Stimulated activated naive CD8-positive, alpha-beta T cell treated with anti-CD3 and anti-CD28 coated beads, Interleukin-15, amount 100 ng/mL, for 72 hours (primary cell): Measurements from ENCODE around the gene C3orf80.
A peak's percentile ranks its signal among the peaks of the same experiment; 100 is the strongest.
"Not testable (repeated sequence)": the region's sequence is repeated elsewhere in the genome, so short reads cannot be mapped to it uniquely, and the experiment has no call there.

Experiments used
- ATAC-seq: fragments of 150-1000 bp; cut with Tn5 transposase; 2 replicates; pipeline ENCODE4 v1.10.0; 2021; ENCODE audit warnings: mild to moderate bottlenecking, moderate library complexity
- DNase-seq, 2 donors: peaks; one replicate each; pipeline ENCODE4 v3.0.0; 2021 to 2022
- H3K27ac Mint-ChIP-seq, 2 donors: one replicate each; pipeline ENCODE4 v1.8.0; 2022; ENCODE audit warnings: mild to moderate bottlenecking in 2 of 2, mixed read lengths in 2 of 2, moderate library complexity in 2 of 2
- H3K27me3 Mint-ChIP-seq: one replicate; pipeline ENCODE4 v1.8.0; 2022; ENCODE audit warnings: mixed read lengths
- H3K4me1 Mint-ChIP-seq: one replicate; pipeline ENCODE4 v1.8.0; 2022; ENCODE audit warnings: mild to moderate bottlenecking, mixed read lengths
- H3K4me3 Mint-ChIP-seq, 2 donors: one replicate each; pipeline ENCODE4 v1.8.0; 2022; ENCODE audit warnings: mild to moderate bottlenecking in 2 of 2, mixed read lengths in 2 of 2, moderate library complexity in 1 of 2
- H3K9me3 Mint-ChIP-seq, 2 donors: one replicate each; pipeline ENCODE4 v1.8.0; 2022; ENCODE audit warnings: mixed read lengths in 2 of 2

The C3orf80 gene

GRCh38 chr3:160225176-160226025, at the start of gene C3orf80:
Gene C3orf80 (plus strand): TSS chr3:160225422. CDS start chr3:160225636, 214 bp downstream.
- Mint-ChIP-seq H3K4me3 (peak within 1 kb of the TSS; percentile 78 to 88), H3K9me3 (no peaks in the 10 kb centered on the region), H3K4me1 (peaks cover 21% of the 10 kb centered on the region), H3K27me3 (peaks cover 63% of the 10 kb centered on the region), H3K27ac (peak within 1 kb of the TSS in 1 of 2 donors; percentile 42)
- DNase-seq: peak; percentile 59 to 64
- ATAC-seq: peak; percentile 92

- no peaks in the 10 kb centered on the region for H3K4me1 Mint-ChIP-seq
- ATAC-seq: no peak
- no peak overlapping the region for H3K4me3 Mint-ChIP-seq
- no peak for DNase-seq
- no peak overlapping the region for H3K27ac Mint-ChIP-seq
- H3K27me3 Mint-ChIP-seq: peaks cover 18% of the 10 kb centered on the region
- peaks cover 0 to 4% of the 10 kb centered on the region in 2 donors for H3K9me3 Mint-ChIP-seq
These were observed 48.3 kb upstream of the C3orf80 start for GRCh38 chr3:160176923-160177322.

GRCh38 chr3:160178661-160179060, 46.6 kb upstream of the C3orf80 start:
- not testable (repeated sequence) for H3K9me3 Mint-ChIP-seq, H3K4me1 Mint-ChIP-seq, H3K4me3 Mint-ChIP-seq, ATAC-seq, DNase-seq, H3K27ac Mint-ChIP-seq
- peaks cover 19% of the 10 kb centered on the region for H3K27me3 Mint-ChIP-seq

GRCh38 chr3:160179403-160179802, 45.8 kb upstream of the C3orf80 start:
- not testable (repeated sequence) for DNase-seq, H3K4me1 Mint-ChIP-seq, H3K4me3 Mint-ChIP-seq, ATAC-seq, H3K27ac Mint-ChIP-seq, H3K9me3 Mint-ChIP-seq
- peaks cover 19% of the 10 kb centered on the region for H3K27me3 Mint-ChIP-seq

GRCh38 chr3:160179906-160180305, 45.3 kb upstream of the C3orf80 start:
- Mint-ChIP-seq H3K4me3 (no peak overlapping the region), H3K4me1 (no peaks in the 10 kb centered on the region), H3K27ac (no peak overlapping the region), H3K27me3 (peaks cover 19% of the 10 kb centered on the region), H3K9me3 (peaks cover 0 to 4% of the 10 kb centered on the region in 2 donors)
- ATAC-seq: no peak
- DNase-seq: no peak

GRCh38 chr3:160180581-160181216, 44.5 kb upstream of the C3orf80 start:
- ATAC-seq (no peak), DNase-seq (no peak)
- no peaks in the 10 kb centered on the region for H3K4me1 Mint-ChIP-seq
- no peak overlapping the region for H3K4me3 Mint-ChIP-seq
- no peak overlapping the region for H3K27ac Mint-ChIP-seq
- peaks cover 19% of the 10 kb centered on the region for H3K27me3 Mint-ChIP-seq
- peaks cover 0 to 4% of the 10 kb centered on the region in 2 donors for H3K9me3 Mint-ChIP-seq

- no peak for ATAC-seq
- DNase-seq: no peak
- peaks cover 0 to 11% of the 10 kb centered on the region in 2 donors for H3K9me3 Mint-ChIP-seq
- H3K4me1 Mint-ChIP-seq: no peaks in the 10 kb centered on the region
- H3K27me3 Mint-ChIP-seq: peaks cover 19% of the 10 kb centered on the region
- no peak overlapping the region for H3K4me3 Mint-ChIP-seq
- no peak overlapping the region for H3K27ac Mint-ChIP-seq
These were observed 41.7 kb upstream of the C3orf80 start for GRCh38 chr3:160183345-160184076.

GRCh38 chr3:160184655-160185054, 40.6 kb upstream of the C3orf80 start:
- DNase-seq: no peak
- Mint-ChIP-seq H3K27ac (no peak overlapping the region), H3K27me3 (peaks cover 19% of the 10 kb centered on the region), H3K4me1 (no peaks in the 10 kb centered on the region), H3K4me3 (no peak overlapping the region), H3K9me3 (peaks cover 0 to 11% of the 10 kb centered on the region in 2 donors)
- ATAC-seq: no peak

- Mint-ChIP-seq H3K9me3 (peaks cover 0 to 11% of the 10 kb centered on the region in 2 donors), H3K4me3 (no peak overlapping the region), H3K27me3 (peaks cover 13% of the 10 kb centered on the region), H3K4me1 (no peaks in the 10 kb centered on the region), H3K27ac (no peak overlapping the region)
- DNase-seq (no peak), ATAC-seq (no peak)
These were observed 39.5 kb upstream of the C3orf80 start for GRCh38 chr3:160185751-160186150.

GRCh38 chr3:160187288-160187687, 37.9 kb upstream of the C3orf80 start:
- peaks cover 0 to 11% of the 10 kb centered on the region in 2 donors for H3K9me3 Mint-ChIP-seq
- no peak for DNase-seq
- no peaks in the 10 kb centered on the region for H3K4me1 Mint-ChIP-seq
- no peak overlapping the region for H3K27ac Mint-ChIP-seq
- no peaks in the 10 kb centered on the region for H3K27me3 Mint-ChIP-seq
- ATAC-seq: no peak
- H3K4me3 Mint-ChIP-seq: no peak overlapping the region

- Mint-ChIP-seq H3K4me1 (no peaks in the 10 kb centered on the region), H3K4me3 (no peak overlapping the region), H3K27me3 (no peaks in the 10 kb centered on the region), H3K9me3 (peaks cover 0 to 5% of the 10 kb centered on the region in 2 donors), H3K27ac (no peak overlapping the region)
- DNase-seq (no peak), ATAC-seq (no peak)
These were observed 32.8 kb upstream of the C3orf80 start for GRCh38 chr3:160192310-160193029.

- no peak overlapping the region for H3K4me3 Mint-ChIP-seq
- H3K27ac Mint-ChIP-seq: no peak overlapping the region
- no peaks in the 10 kb centered on the region for H3K4me1 Mint-ChIP-seq
- no peaks in the 10 kb centered on the region for H3K27me3 Mint-ChIP-seq
- ATAC-seq (no peak), DNase-seq (no peak)
- H3K9me3 Mint-ChIP-seq: no peaks in the 10 kb centered on the region
These were observed 31.5 kb upstream of the C3orf80 start for GRCh38 chr3:160193644-160194192.

- no peaks in the 10 kb centered on the region for H3K27me3 Mint-ChIP-seq
- ATAC-seq: no peak
- no peak overlapping the region for H3K27ac Mint-ChIP-seq
- DNase-seq: no peak
- H3K4me1 Mint-ChIP-seq: no peaks in the 10 kb centered on the region
- H3K4me3 Mint-ChIP-seq: no peak overlapping the region
- H3K9me3 Mint-ChIP-seq: no peaks in the 10 kb centered on the region
These were observed 30.8 kb upstream of the C3orf80 start for GRCh38 chr3:160194438-160194837.

GRCh38 chr3:160195106-160195505, 30.1 kb upstream of the C3orf80 start:
- no peak for DNase-seq
- no peak for ATAC-seq
- no peak overlapping the region for H3K27ac Mint-ChIP-seq

GRCh38 chr3:160196511-160197104, 28.6 kb upstream of the C3orf80 start:
- no peaks in the 10 kb centered on the region for H3K27me3 Mint-ChIP-seq
- DNase-seq: no peak
- no peak overlapping the region for H3K27ac Mint-ChIP-seq
- ATAC-seq: no peak
- H3K9me3 Mint-ChIP-seq: no peaks in the 10 kb centered on the region
- no peaks in the 10 kb centered on the region for H3K4me1 Mint-ChIP-seq
- no peak overlapping the region for H3K4me3 Mint-ChIP-seq

More at GRCh38 chr3:160195106-160195505, 30.1 kb upstream of the C3orf80 start:
- Mint-ChIP-seq H3K9me3 (no peaks in the 10 kb centered on the region), H3K4me1 (no peaks in the 10 kb centered on the region), H3K27me3 (no peaks in the 10 kb centered on the region), H3K4me3 (no peak overlapping the region)
